ENCODE data around the gene HLTF. TPM values are rescaled to one million over a fixed set of nuclear protein-coding genes. Genes with fewer than 3 reads are reported as not detected.

The HLTF gene
- total and polyA plus RNA-seq, 11 donors, result 4.0 to 39.4 (median 19.2) TPM

- whole genome bisulfite sequencing, 4 donors, result 0 to 2% (median 1%) methylated on average over 67 to 84 of the region's 84 CpGs
Observed at GRCh38 chr3:149129326-149130205, 43.2 kb upstream of the HLTF start, which contains the start of gene HPS3. Gene HPS3 (plus strand): TSS chr3:149129638. CDS start chr3:149129724, 86 bp downstream.

GRCh38 chr3:149128821-149129220 is 42.5 kb upstream of the HLTF start:
- peak overlapping the region in 10 of 12 donors; percentile 51 to 91 (median 80) for H3K27ac ChIP-seq
- WGBS, 4 donors, result 10 to 19% (median 14%) methylated on average over 4 of the region's 4 CpGs
- no peaks in the 10 kb centered on the region for H3K9me3 ChIP-seq
- no peak for ATAC-seq
- no peak for DNase-seq
- no peaks in the 10 kb centered on the region for H3K36me3 ChIP-seq
- no peaks in the 10 kb centered on the region for H3K27me3 ChIP-seq
- H3K4me3 ChIP-seq, result peak overlapping the region; percentile 65 to 99 (median 92)
- intact Hi-C loops (cut with DNase I), result loop anchor here in 6 of 10 donors (2.0 to 10.0 kb wide), 2 partner anchors 144 to 356 kb away; no protein-coding TSS in a partner anchor
- TF ChIP-seq CTCF (IDR thresholded peaks at IDR 0.05), result no peak
- TF ChIP-seq POLR2A (IDR thresholded peaks at IDR 0.05), result no peak
- peaks cover 0 to 37% (median 20%) of the 10 kb centered on the region in 12 donors for H3K4me1 ChIP-seq

More at GRCh38 chr3:149129326-149130205, 43.2 kb upstream of the HLTF start, which contains the start of gene HPS3:
- H3K9me3 ChIP-seq, result no peaks in the 10 kb centered on the region
- H3K36me3 ChIP-seq, result no peaks in the 10 kb centered on the region
- DNase-seq, result peak; percentile 93 to 96 (median 93)
- ATAC-seq, result peak; percentile 98 to 100 (median 100)
- H3K27me3 ChIP-seq, result no peaks in the 10 kb centered on the region
- intact Hi-C loops (cut with DNase I), result loop anchor here in 6 of 10 donors (2.0 to 10.0 kb wide), 2 partner anchors 143 to 355 kb away; no protein-coding TSS in a partner anchor
- peak in 2 of 12 donors; percentile 19 to 27 for TF ChIP-seq CTCF (IDR thresholded peaks at IDR 0.05)
- TF ChIP-seq POLR2A (IDR thresholded peaks at IDR 0.05), result peak; percentile 48 to 97
- peaks cover 0 to 43% (median 22%) of the 10 kb centered on the region in 12 donors for H3K4me1 ChIP-seq
- H3K4me3 ChIP-seq, result peak within 1 kb of the TSS; percentile 65 to 99 (median 92)
- H3K27ac ChIP-seq, result peak within 1 kb of the TSS; percentile 51 to 91 (median 76)

- Histone ChIP-seq H3K4me1 (peaks cover 0 to 4% (median 0%) of the 10 kb centered on the region in 12 donors), H3K36me3 (no peaks in the 10 kb centered on the region), H3K9me3 (no peaks in the 10 kb centered on the region), H3K27me3 (no peaks in the 10 kb centered on the region), H3K4me3 (no peak overlapping the region), H3K27ac (no peak overlapping the region)
- no peak for DNase-seq
- intact Hi-C loops (cut with DNase I), result loop anchor here in 6 of 10 donors (5.0 to 10.0 kb wide), 3 partner anchors 166 to 362 kb away; partner anchors contain the start of gene TM4SF18 (in 1 of the 6)
- no peak for ATAC-seq
- 86 to 89% (median 87%) methylated on average over 4 of the region's 4 CpGs for WGBS, 4 donors
- TF ChIP-seq CTCF (IDR thresholded peaks at IDR 0.05) (no peak), POLR2A (IDR thresholded peaks at IDR 0.05) (no peak)
Observed at GRCh38 chr3:149122721-149123578, 36.6 kb upstream of the HLTF start.

All from heart left ventricle (tissue), 16 donors.